Peyer's patch (tissue), 4 donors: ENCODE data around the gene MTCH2. TPM values are rescaled to one million over a fixed set of nuclear protein-coding genes. Genes with fewer than 3 reads are reported as not detected.

Experiments used
- DNase-seq, 3 donors: peaks; one replicate each; pipeline ENCODE4 v3.0.0-alpha.2; 2017 to 2019
- H3K27ac ChIP-seq, 4 donors: fragments of 200-600 bp; sonication (generic); one replicate each; pipeline ENCODE4 v1.5.1; 2016 to 2019
- H3K27me3 ChIP-seq, 2 donors: fragments of 200-600 bp; sonication (generic); one replicate each; pipeline ENCODE4 v1.5.1; 2019
- H3K36me3 ChIP-seq, 3 donors: fragments of 200-600 bp; sonication (generic); one replicate each; pipeline ENCODE4 v1.5.1; 2016 to 2019
- H3K4me1 ChIP-seq, 4 donors: fragments of 200-600 bp; sonication (generic); one replicate each; pipeline ENCODE4 v1.5.1; 2016 to 2019
- H3K4me3 ChIP-seq, 4 donors: fragments of 200-600 bp; sonication (generic); 1 replicate in 3 of 4; 2 replicates in 1 of 4; pipeline ENCODE4 v1.5.1; 2016 to 2019; ENCODE audit warnings: mild to moderate bottlenecking in 1 of 4
- H3K9me3 ChIP-seq, 4 donors: fragments of 200-600 bp; sonication (generic); one replicate each; pipeline ENCODE4 v1.5.1; 2016 to 2019; ENCODE audit warnings: mild to moderate bottlenecking in 1 of 4
- CTCF ChIP-seq, 6 experiments: fragments of 450-650 bp in 4 of 6; fragments of 200-600 bp in 2 of 6; sonication (generic) in 1 of 6; IDR thresholded peaks; one replicate each; pipeline ENCODE4 v1.5.1; 2017 to 2019; ENCODE audit warnings: antibody characterized with exemption in 6 of 6, mild to moderate bottlenecking in 3 of 6, moderate library complexity in 1 of 6
- POLR2A ChIP-seq, 2 donors: fragments of 450-650 bp; IDR thresholded peaks; one replicate each; pipeline ENCODE4 v1.5.1; 2017; ENCODE audit warnings: antibody characterized with exemption in 2 of 2, mild to moderate bottlenecking in 2 of 2, moderate library complexity in 2 of 2
- total RNA-seq, 4 donors: library from RNA; depleted of rRNA; stranded (reverse); fragments of >200 nt; gene quantifications; one replicate each; pipeline ENCODE4 v1.1.0, GENCODE V29; 2016

MTCH2 gene
- total RNA-seq, 4 donors from 2014 or later, result 36.3 to 118 (median 75.8) TPM

- Histone ChIP-seq H3K27ac (no peak within 1 kb of the TSS), H3K27me3 (no peaks in the 10 kb centered on the region), H3K4me3 (no peak within 1 kb of the TSS), H3K36me3 (peaks cover 0 to 39% (median 0%) of the 10 kb centered on the region in 3 donors), H3K9me3 (no peaks in the 10 kb centered on the region), H3K4me1 (peaks cover 0 to 3% (median 0%) of the 10 kb centered on the region in 4 donors)
- no peak for DNase-seq
- TF ChIP-seq POLR2A (IDR thresholded peaks at IDR 0.05) (no peak), CTCF (IDR thresholded peaks at IDR 0.05) (no peak)
These were observed 56.1 kb downstream of the MTCH2 start, which contains the start of gene FAM180B for GRCh38 chr11:47586098-47586855. Gene FAM180B, plus strand, starts transcription at chr11:47586678. Its CDS starts 91 bp downstream, at chr11:47586769.

- H3K36me3 ChIP-seq, result peaks cover 0 to 51% (median 0%) of the 10 kb centered on the region in 3 donors
- H3K27ac ChIP-seq, result no peak overlapping the region
- no peak for DNase-seq
- H3K27me3 ChIP-seq, result no peaks in the 10 kb centered on the region
- peaks cover 0 to 11% (median 0%) of the 10 kb centered on the region in 4 donors for H3K4me1 ChIP-seq
- H3K9me3 ChIP-seq, result no peaks in the 10 kb centered on the region
- TF ChIP-seq POLR2A (IDR thresholded peaks at IDR 0.05) (no peak), CTCF (IDR thresholded peaks at IDR 0.05) (no peak)
- no peak overlapping the region for H3K4me3 ChIP-seq
These were observed 58.5 kb downstream of the MTCH2 start for GRCh38 chr11:47583844-47584243.

- no peaks in the 10 kb centered on the region for H3K9me3 ChIP-seq
- no peaks in the 10 kb centered on the region for H3K27me3 ChIP-seq
- H3K4me1 ChIP-seq, result peaks cover 0 to 26% (median 2%) of the 10 kb centered on the region in 4 donors
- DNase-seq, result peak; percentile 87 to 94 (median 92)
- H3K36me3 ChIP-seq, result peaks cover 0 to 66% (median 0%) of the 10 kb centered on the region in 3 donors
- H3K27ac ChIP-seq, result peak within 1 kb of the TSS; percentile 82 to 92 (median 88)
- peak within 1 kb of the TSS; percentile 86 to 95 (median 90) for H3K4me3 ChIP-seq
- TF ChIP-seq CTCF (IDR thresholded peaks at IDR 0.05) (peak in 1 of 6 experiments; percentile 17), POLR2A (IDR thresholded peaks at IDR 0.05) (peak; percentile 61 to 75)
These were observed 63.5 kb downstream of the MTCH2 start, which contains the start of the genes KBTBD4 and NDUFS3 for GRCh38 chr11:47578524-47579494. Gene KBTBD4, minus strand, starts transcription at chr11:47578970. Its CDS starts 19 bp downstream, at chr11:47578951. Gene NDUFS3, plus strand, starts transcription at chr11:47579074. Its CDS starts 18 bp downstream, at chr11:47579092.

GRCh38 chr11:47577460-47578041 lies 64.8 kb downstream of the MTCH2 start:
- H3K27ac ChIP-seq, result no peak overlapping the region
- H3K9me3 ChIP-seq, result no peaks in the 10 kb centered on the region
- no peak for DNase-seq
- TF ChIP-seq POLR2A (IDR thresholded peaks at IDR 0.05) (no peak), CTCF (IDR thresholded peaks at IDR 0.05) (no peak)
- H3K4me3 ChIP-seq, result peak overlapping the region in 1 of 4 donors; percentile 88
- peaks cover 0 to 26% (median 2%) of the 10 kb centered on the region in 4 donors for H3K4me1 ChIP-seq
- H3K36me3 ChIP-seq, result peaks cover 0 to 66% (median 0%) of the 10 kb centered on the region in 3 donors
- H3K27me3 ChIP-seq, result no peaks in the 10 kb centered on the region

- no peak for DNase-seq
- no peak overlapping the region for H3K4me3 ChIP-seq
- H3K36me3 ChIP-seq, result peaks cover 0 to 72% (median 0%) of the 10 kb centered on the region in 3 donors
- H3K9me3 ChIP-seq, result no peaks in the 10 kb centered on the region
- H3K4me1 ChIP-seq, result peaks cover 0 to 14% (median 2%) of the 10 kb centered on the region in 4 donors
- no peaks in the 10 kb centered on the region for H3K27me3 ChIP-seq
- TF ChIP-seq CTCF (IDR thresholded peaks at IDR 0.05) (no peak), POLR2A (IDR thresholded peaks at IDR 0.05) (no peak)
- no peak overlapping the region for H3K27ac ChIP-seq
These were observed 69.0 kb downstream of the MTCH2 start for GRCh38 chr11:47573321-47573720.
